ENCODE results near the gene LRP1.

- TF ChIP-seq SUZ12 (IDR thresholded peaks at IDR 0.05; ENCODE audit: extremely low read depth, insufficient read depth, insufficient read length) = no peak
- no peak for TF ChIP-seq ZNF274 (IDR thresholded peaks at IDR 0.05; ENCODE audit: low read depth, low read length)
- no peak for TF ChIP-seq YY1 (IDR thresholded peaks at IDR 0.05; ENCODE audit: insufficient read depth, insufficient read length)
Observed at GRCh38 chr12:57181561-57182155, 53.4 kb downstream of the LRP1 start.

All from NT2/D1 (cell line).